Loucy (cell line): ENCODE data around the gene IGF1R.

ENCODE experiments used
- H2AFZ ChIP-seq: fragments of 200-600 bp; sonication (generic); 2 replicates; pipeline ENCODE4 v1.6.0; 2016; ENCODE audit warnings: antibody characterized with exemption, mild to moderate bottlenecking, low read length, moderate library complexity
- H3F3A ChIP-seq: fragments of 200-600 bp; 2 replicates; pipeline ENCODE4 v1.6.0; 2016; ENCODE audit warnings: antibody characterized with exemption, low read depth, mild to moderate bottlenecking
- H3K27me3 ChIP-seq: fragments of 200-600 bp; sonication (generic); 2 replicates; pipeline ENCODE4 v1.6.1; 2014; ENCODE audit warnings: low read length, mild to moderate bottlenecking; ENCODE audit not compliant: insufficient read depth, poor library complexity, severe bottlenecking
- H3K36me3 ChIP-seq: fragments of 200-600 bp; sonication (generic); 2 replicates; pipeline ENCODE4 v1.6.1; 2016; ENCODE audit warnings: low read length; ENCODE audit not compliant: insufficient read depth
- H3K4me1 ChIP-seq: fragments of 200-600 bp; sonication (generic); 2 replicates; pipeline ENCODE4 v1.5.1; 2014; ENCODE audit warnings: low read length, mild to moderate bottlenecking; ENCODE audit not compliant: insufficient read depth, poor library complexity, severe bottlenecking
- H3K4me2 ChIP-seq: fragments of 200-600 bp; sonication (generic); 2 replicates; pipeline ENCODE4 v1.6.0; 2014; ENCODE audit warnings: antibody characterized with exemption, low read length, low read depth, mild to moderate bottlenecking; ENCODE audit not compliant: poor library complexity, severe bottlenecking
- H3K4me3 ChIP-seq: fragments of 200-600 bp; sonication (generic); 2 replicates; pipeline ENCODE4 v1.5.1; 2014; ENCODE audit warnings: low read length, mild to moderate bottlenecking, mixed read lengths; ENCODE audit not compliant: poor library complexity, severe bottlenecking
- H3K79me2 ChIP-seq: fragments of 200-600 bp; sonication (generic); 2 replicates; pipeline ENCODE4 v1.6.1; 2014; ENCODE audit warnings: low read length; ENCODE audit not compliant: insufficient read depth
- H3K9ac ChIP-seq: fragments of 200-600 bp; sonication (generic); 2 replicates; pipeline ENCODE4 v1.6.0; 2014; ENCODE audit warnings: mild to moderate bottlenecking, low read depth, low read length, moderate library complexity; ENCODE audit not compliant: poor library complexity, severe bottlenecking
- H3K9me2 ChIP-seq: fragments of 200-600 bp; sonication (generic); replicated peaks from 2 replicates; pipeline ENCODE4 v1.6.1; 2016; ENCODE audit warnings: low read depth, low read length, mixed read lengths
- H3K9me3 ChIP-seq: fragments of 200-600 bp; sonication (generic); 2 replicates; pipeline ENCODE4 v1.6.1; 2014; ENCODE audit warnings: mild to moderate bottlenecking, antibody characterized with exemption, low read length, low read depth; ENCODE audit not compliant: insufficient read depth
- H4K20me1 ChIP-seq: fragments of 200-600 bp; sonication (generic); 2 replicates; pipeline ENCODE4 v1.6.0; 2014; ENCODE audit warnings: antibody characterized with exemption, low read length, mild to moderate bottlenecking; ENCODE audit not compliant: insufficient read depth, poor library complexity, severe bottlenecking
- CTCF ChIP-seq: fragments of 200-600 bp; sonication (generic); conservative IDR thresholded peaks from 2 replicates; pipeline ENCODE4 v1.5.1; 2014; ENCODE audit warnings: mild to moderate bottlenecking, antibody characterized with exemption, low read length
- EZH2phosphoT487 ChIP-seq: fragments of 200-600 bp; IDR thresholded peaks from 2 replicates; pipeline ENCODE4 v1.6.1; 2018; ENCODE audit warnings: antibody characterized with exemption, mild to moderate bottlenecking, moderate library complexity, borderline replicate concordance

The IGF1R gene

GRCh38 chr15:98844261-98844660 lies 195.9 kb downstream of the IGF1R start:
- Histone ChIP-seq H3K9me2 (no peaks in the 10 kb centered on the region), H3K4me2 (no peak overlapping the region), H3K4me3 (no peak overlapping the region), H3K27me3 (no peaks in the 10 kb centered on the region), H3K36me3 (no peaks in the 10 kb centered on the region), H4K20me1 (no peaks in the 10 kb centered on the region), H3K79me2 (peaks cover 49% of the 10 kb centered on the region; the same call in 1 of the 2 replicates), H2AFZ (no peak overlapping the region), H3K4me1 (peaks cover 25% of the 10 kb centered on the region), H3K9me3 (no peaks in the 10 kb centered on the region), H3K9ac (no peak overlapping the region), H3F3A (no peaks in the 10 kb centered on the region; the same call in 1 of the 2 replicates)
- TF ChIP-seq CTCF = no peak
- TF ChIP-seq EZH2phosphoT487 = no peak

- Histone ChIP-seq H4K20me1 (no peaks in the 10 kb centered on the region), H3K4me2 (no peak overlapping the region), H3F3A (no peaks in the 10 kb centered on the region; the same call in 1 of the 2 replicates), H3K9me3 (no peaks in the 10 kb centered on the region), H2AFZ (no peak overlapping the region), H3K4me3 (no peak overlapping the region), H3K4me1 (peaks cover 28% of the 10 kb centered on the region), H3K27me3 (no peaks in the 10 kb centered on the region), H3K9ac (no peak overlapping the region), H3K36me3 (no peaks in the 10 kb centered on the region), H3K9me2 (no peaks in the 10 kb centered on the region), H3K79me2 (peaks cover 57% of the 10 kb centered on the region; the same call in 1 of the 2 replicates)
- no peak for TF ChIP-seq CTCF
These were observed 197.0 kb downstream of the IGF1R start for GRCh38 chr15:98845138-98845884.

GRCh38 chr15:98850961-98851572 lies 202.7 kb downstream of the IGF1R start:
- Histone ChIP-seq H3F3A (0 out of 2 replicates have a peak, but pooled peaks cover 5% of the 10 kb centered on the region), H3K9ac (peak overlapping the region; percentile 80), H3K79me2 (peaks cover 80% of the 10 kb centered on the region), H3K27me3 (no peaks in the 10 kb centered on the region), H2AFZ (no peak overlapping the region), H3K4me3 (peak overlapping the region; percentile 89), H3K9me2 (no peaks in the 10 kb centered on the region), H4K20me1 (peaks cover 4% of the 10 kb centered on the region), H3K9me3 (no peaks in the 10 kb centered on the region), H3K36me3 (no peaks in the 10 kb centered on the region), H3K4me1 (peaks cover 34% of the 10 kb centered on the region), H3K4me2 (peak overlapping the region; percentile 97)
- TF ChIP-seq CTCF (peak; percentile 86), EZH2phosphoT487 (no peak)
